NB4 (cell line): ENCODE measurements around the gene IFNLR1.

Experiments used
- DNase-seq: peaks from one replicate; pipeline ENCODE4 v3.0.0; 2010; ENCODE audit warnings: low read depth
- H3K4me3 ChIP-seq: one replicate; pipeline ENCODE4 v1.5.1; 2011; ENCODE audit warnings: mild to moderate bottlenecking, low read depth, low read length, moderate library complexity
- CTCF ChIP-seq: IDR thresholded peaks from one replicate; pipeline ENCODE4 v1.5.1; 2012; ENCODE audit warnings: low read depth, low read length
- MAX ChIP-seq: IDR thresholded peaks from 2 replicates; pipeline ENCODE4 v1.6.1; 2011; ENCODE audit warnings: low read depth, low read length
- MYC ChIP-seq: IDR thresholded peaks from 2 replicates; pipeline ENCODE4 v1.6.1; 2011; ENCODE audit warnings: low read depth, low read length
- POLR2A ChIP-seq: IDR thresholded peaks from 2 replicates; pipeline ENCODE4 v1.6.1; 2011; ENCODE audit warnings: mild to moderate bottlenecking; ENCODE audit not compliant: insufficient read length; ENCODE audit errors: extremely low read depth

The IFNLR1 gene

GRCh38 chr1:24186711-24186992 lies 437 bp downstream of the IFNLR1 start:
- H3K4me3 ChIP-seq: no peak overlapping the region
- DNase-seq: no peak
- TF ChIP-seq MYC: no peak
- no peak for TF ChIP-seq CTCF
- TF ChIP-seq MAX: no peak
- no peak for TF ChIP-seq POLR2A

- TF ChIP-seq POLR2A (no peak), MAX (no peak), CTCF (no peak), MYC (no peak)
- DNase-seq: no peak
Observed at GRCh38 chr1:24186031-24186710, 918 bp downstream of the IFNLR1 start.

GRCh38 chr1:24185076-24185475 lies 2.0 kb downstream of the IFNLR1 start:
- TF ChIP-seq MYC: no peak
- no peak for TF ChIP-seq MAX
- DNase-seq: no peak
- H3K4me3 ChIP-seq: no peak overlapping the region

More at GRCh38 chr1:24186031-24186710, 918 bp downstream of the IFNLR1 start:
- no peak overlapping the region for H3K4me3 ChIP-seq

- no peak overlapping the region for H3K4me3 ChIP-seq
- no peak for DNase-seq
- no peak for TF ChIP-seq CTCF
- no peak for TF ChIP-seq POLR2A
- no peak for TF ChIP-seq MYC
- no peak for TF ChIP-seq MAX
Observed at GRCh38 chr1:24182061-24182460, 5.0 kb downstream of the IFNLR1 start.

GRCh38 chr1:24181619-24182018 lies 5.5 kb downstream of the IFNLR1 start:
- TF ChIP-seq POLR2A (no peak), MAX (no peak), MYC (no peak), CTCF (no peak)
- DNase-seq: no peak
- H3K4me3 ChIP-seq: no peak overlapping the region

- TF ChIP-seq POLR2A (no peak), MAX (no peak), CTCF (no peak), MYC (no peak)
- DNase-seq: no peak
Observed at GRCh38 chr1:24180676-24181075, 6.4 kb downstream of the IFNLR1 start.

More at GRCh38 chr1:24180676-24181075, 6.4 kb downstream of the IFNLR1 start:
- H3K4me3 ChIP-seq: no peak overlapping the region
